ENCODE data around the gene MAPK9. TPM values are rescaled to one million over a fixed set of nuclear protein-coding genes. Genes with fewer than 3 reads are reported as not detected.

The MAPK9 gene
- total RNA-seq, 1 donor from 2014 or later: 30.3 TPM

DNA sequence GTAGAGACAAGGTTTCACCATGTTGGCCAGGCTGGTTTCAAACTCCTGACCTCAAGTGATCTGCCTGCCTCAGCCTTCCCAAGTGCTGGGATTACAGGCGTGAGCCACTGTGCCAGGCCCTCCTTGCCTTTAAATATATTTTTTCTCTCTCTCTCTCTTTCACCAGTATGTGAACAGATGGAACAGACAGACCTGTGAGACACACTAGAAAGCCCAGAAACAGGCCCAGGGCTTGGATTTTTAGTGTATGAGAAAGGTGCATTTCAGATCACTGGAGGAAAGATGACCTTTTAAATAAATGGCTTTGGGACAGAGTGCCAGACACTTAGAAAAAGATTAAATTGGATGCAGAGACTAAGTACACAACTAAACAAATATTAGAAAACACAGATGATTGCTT lies 86.0 kb downstream of the MAPK9 start:
- CTCF ChIA-PET: no interaction called here
- Mint-ChIP-seq H3K9me3 (no peaks in the 10 kb centered on the region), H3K36me3 (ENCODE audit: low read depth) (no peaks in the 10 kb centered on the region), H3K27me3 (peaks cover 34% of the 10 kb centered on the region), H3K4me3 (no peak overlapping the region), H3K4me1 (peaks cover 9% of the 10 kb centered on the region), H3K27ac (no peak overlapping the region)
- POLR2A ChIA-PET: no interaction called here
- TF ChIP-seq CTCF (IDR thresholded peaks at IDR 0.05): no peak
- DNase-seq (no peak), ATAC-seq (ENCODE audit: low read depth) (no peak)
- intact Hi-C loops (cut with micrococcal nuclease): no loop called here

DNA sequence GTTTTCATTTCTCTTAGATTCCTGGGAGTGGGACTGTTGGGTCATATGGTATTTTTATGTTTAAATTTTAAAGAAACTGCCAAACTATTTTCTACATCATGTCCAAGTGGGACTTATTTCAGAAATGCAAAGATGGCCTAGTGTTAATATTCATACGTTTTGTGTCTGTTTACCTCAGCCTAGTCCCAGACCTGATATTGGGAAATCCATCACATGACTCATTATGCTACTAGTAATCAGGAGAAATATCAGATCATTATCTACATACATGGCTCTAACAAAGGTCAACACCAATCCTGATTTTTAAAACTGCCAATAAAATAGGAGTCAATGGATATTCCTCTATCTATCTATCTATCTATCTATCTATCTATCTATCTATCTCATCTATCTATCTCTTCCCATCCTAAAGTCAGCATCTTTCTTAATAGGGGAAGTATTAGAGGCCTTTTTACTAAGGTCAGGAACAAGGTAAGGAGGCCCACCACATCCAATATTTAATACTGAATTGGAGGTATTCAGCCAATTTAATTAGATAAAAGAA lies 87.5 kb downstream of the MAPK9 start:
- CTCF ChIA-PET: no interaction called here
- DNase-seq: no peak
- no peak for TF ChIP-seq CTCF (IDR thresholded peaks at IDR 0.05)
- no peaks in the 10 kb centered on the region for H3K9me3 Mint-ChIP-seq
- H3K36me3 Mint-ChIP-seq (ENCODE audit: low read depth): no peaks in the 10 kb centered on the region
- intact Hi-C loops (cut with micrococcal nuclease): no loop called here
- POLR2A ChIA-PET: no interaction called here
- no peak overlapping the region for H3K27ac Mint-ChIP-seq
- H3K27me3 Mint-ChIP-seq: peaks cover 26% of the 10 kb centered on the region
- no peak overlapping the region for H3K4me3 Mint-ChIP-seq
- H3K4me1 Mint-ChIP-seq: peaks cover 6% of the 10 kb centered on the region
- no peak for ATAC-seq (ENCODE audit: low read depth)

GRCh38 chr5:180202939-180203573 lies 88.8 kb downstream of the MAPK9 start:
- intact Hi-C loops (cut with micrococcal nuclease): no loop called here
- POLR2A ChIA-PET: no interaction called here
- H3K27me3 Mint-ChIP-seq: peaks cover 21% of the 10 kb centered on the region

GRCh38 chr5:180201051-180201987 lies 90.6 kb downstream of the MAPK9 start:
- TF ChIP-seq CTCF (IDR thresholded peaks at IDR 0.05): no peak
- no peaks in the 10 kb centered on the region for H3K4me1 Mint-ChIP-seq
- ATAC-seq (ENCODE audit: low read depth): no peak
- H3K4me3 Mint-ChIP-seq: no peak overlapping the region
- no peak for DNase-seq
- H3K36me3 Mint-ChIP-seq (ENCODE audit: low read depth): no peaks in the 10 kb centered on the region
- H3K27me3 Mint-ChIP-seq: peaks cover 7% of the 10 kb centered on the region
- no peak overlapping the region for H3K27ac Mint-ChIP-seq
- ChIA-PET CTCF (interaction anchor here (1.3 kb wide), 1 partner anchor 127 kb away, joined by 3 read pairs; no protein-coding TSS in a partner anchor), POLR2A (no interaction called here)
- H3K9me3 Mint-ChIP-seq: no peaks in the 10 kb centered on the region
- intact Hi-C loops (cut with micrococcal nuclease): no loop called here

More at GRCh38 chr5:180202939-180203573, 88.8 kb downstream of the MAPK9 start:
- DNase-seq: no peak
- TF ChIP-seq CTCF (IDR thresholded peaks at IDR 0.05): no peak
- peaks cover 1% of the 10 kb centered on the region for H3K4me1 Mint-ChIP-seq
- no peak overlapping the region for H3K4me3 Mint-ChIP-seq
- no peak overlapping the region for H3K27ac Mint-ChIP-seq
- ATAC-seq (ENCODE audit: low read depth): no peak
- CTCF ChIA-PET: no interaction called here
- H3K9me3 Mint-ChIP-seq: no peaks in the 10 kb centered on the region
- H3K36me3 Mint-ChIP-seq (ENCODE audit: low read depth): no peaks in the 10 kb centered on the region

DNA sequence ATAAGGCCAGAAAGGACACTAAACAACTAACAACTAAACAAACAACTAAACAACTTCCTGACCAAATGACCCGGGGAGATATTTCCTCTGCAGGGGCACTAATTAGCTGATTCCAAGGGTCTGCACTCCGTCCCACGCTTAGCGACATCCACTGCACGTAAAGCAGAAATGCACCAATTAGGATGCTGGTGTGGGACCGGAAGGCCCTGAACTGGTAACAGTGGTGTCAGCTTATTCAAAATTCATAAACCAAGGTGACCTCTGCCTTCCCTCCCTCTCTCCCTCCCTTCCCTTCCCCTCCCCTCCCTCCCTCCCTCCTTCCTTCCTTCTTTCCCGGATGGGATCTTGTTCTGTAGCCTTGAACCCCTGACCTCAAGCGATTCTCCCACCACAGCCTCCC lies 92.5 kb downstream of the MAPK9 start:
- TF ChIP-seq CTCF (IDR thresholded peaks at IDR 0.05): no peak
- Mint-ChIP-seq H3K4me3 (no peak overlapping the region), H3K27ac (no peak overlapping the region), H3K36me3 (ENCODE audit: low read depth) (no peaks in the 10 kb centered on the region), H3K4me1 (no peaks in the 10 kb centered on the region), H3K27me3 (peaks cover 4% of the 10 kb centered on the region), H3K9me3 (no peaks in the 10 kb centered on the region)
- ATAC-seq (ENCODE audit: low read depth) (no peak), DNase-seq (no peak)
- intact Hi-C loops (cut with micrococcal nuclease): no loop called here
- ChIA-PET CTCF (no interaction called here), POLR2A (no interaction called here)

Data from activated B cell treated with CpG ODN at 0.5 μM for 24 hours (primary cell).